Naive thymus-derived CD8-positive, alpha-beta T cell (primary cell): ENCODE data around the gene WDR1. TPM values are rescaled to one million over a fixed set of nuclear protein-coding genes. Genes with fewer than 3 reads are reported as not detected.

Source experiments
- ATAC-seq, 2 donors: fragments of 150-1000 bp; cut with Tn5 transposase in 1 of 2; sonication (Bioruptor Pico), chemical (Tn5 transposase) in 1 of 2; 1 replicate in 1 of 2; 2 replicates in 1 of 2; pipeline ENCODE4 v1.10.0; 2021; ENCODE audit warnings: mild to moderate bottlenecking in 2 of 2, moderate library complexity in 2 of 2
- POLR2A ChIA-PET: fragments of 350-600 bp; sonication (Branson Sonifier 250); formaldehyde crosslinking; loops from one replicate; lab custom pipeline; 2021; ENCODE audit warnings: antibody characterized with exemption; lab: Charles Lee
- DNase-seq, 10 donors: peaks; one replicate each; pipeline versions ENCODE4 v3.0.0 to v3.0.0-alpha.2; 2020 to 2022
- H3K27ac Mint-ChIP-seq, 10 donors: one replicate each; pipeline ENCODE4 v1.8.0; 2020 to 2022; ENCODE audit warnings: mild to moderate bottlenecking in 10 of 10, mixed read lengths in 10 of 10, moderate library complexity in 4 of 10, inconsistent platforms in 1 of 10
- H3K27me3 Mint-ChIP-seq, 5 donors: one replicate each; pipeline ENCODE4 v1.8.0; 2021 to 2022; ENCODE audit warnings: mixed read lengths in 5 of 5
- H3K36me3 Mint-ChIP-seq, 3 donors: one replicate each; pipeline ENCODE4 v1.8.0; 2020 to 2022; ENCODE audit warnings: mixed read lengths in 3 of 3, mild to moderate bottlenecking in 2 of 3, inconsistent platforms in 1 of 3
- H3K4me1 Mint-ChIP-seq, 4 donors: one replicate each; pipeline ENCODE4 v1.8.0; 2021 to 2022; ENCODE audit warnings: mixed read lengths in 4 of 4
- H3K4me3 Mint-ChIP-seq, 10 donors: one replicate each; pipeline ENCODE4 v1.8.0; 2020 to 2022; ENCODE audit warnings: mild to moderate bottlenecking in 10 of 10, mixed read lengths in 10 of 10, moderate library complexity in 6 of 10, inconsistent platforms in 1 of 10
- H3K9me3 Mint-ChIP-seq, 9 donors: one replicate each; pipeline ENCODE4 v1.8.0; 2020 to 2022; ENCODE audit warnings: mixed read lengths in 9 of 9, mild to moderate bottlenecking in 3 of 9, inconsistent platforms in 1 of 9, moderate library complexity in 1 of 9
- polyA plus RNA-seq, 3 donors: library from polyadenylated mRNA; unstranded; fragments of 300-500 nt; fragmentation: Illumina TruSeq; gene quantifications; one replicate each; pipeline ENCODE4 v1.2.3, GENCODE V29; 2021
- total RNA-seq, 8 experiments: library from RNA in 2 of 8; stranded (reverse) in 2 of 8; gene quantifications; one replicate each; pipeline ENCODE4 v1.2.3 and lab custom pipeline; 2021 to 2026

The WDR1 gene
- total and polyA plus RNA-seq, 5 experiments from 2014 or later = 295 to 378 (median 304) TPM

GRCh38 chr4:10118048-10119004 lies 1.7 kb upstream of the WDR1 start:
- DNase-seq (peak in 4 of 10 donors; percentile 34 to 55 (median 44)), ATAC-seq (peak in 1 of 2 donors; percentile 37)
- peak overlapping the region; percentile 96 to 100 (median 99) for H3K27ac Mint-ChIP-seq
- H3K27me3 Mint-ChIP-seq = no peaks in the 10 kb centered on the region
- H3K9me3 Mint-ChIP-seq = no peaks in the 10 kb centered on the region
- peaks cover 7 to 26% (median 14%) of the 10 kb centered on the region in 3 donors for H3K36me3 Mint-ChIP-seq
- POLR2A ChIA-PET = interaction anchor here (0.8 to 20.5 kb wide), 24 partner anchors 10 to 1353 kb away, joined by 3 to 349 read pairs (median 6); partner anchors contain the start of gene ZNF518B
- H3K4me1 Mint-ChIP-seq = peaks cover 52 to 83% (median 65%) of the 10 kb centered on the region in 4 donors
- H3K4me3 Mint-ChIP-seq = peak overlapping the region; percentile 89 to 98 (median 93)

GRCh38 chr4:10117359-10118047 lies 904 bp upstream of the WDR1 start:
- Mint-ChIP-seq H3K36me3 (peaks cover 8 to 34% (median 14%) of the 10 kb centered on the region in 3 donors), H3K9me3 (no peaks in the 10 kb centered on the region), H3K27me3 (no peaks in the 10 kb centered on the region), H3K4me1 (peaks cover 51 to 83% (median 66%) of the 10 kb centered on the region in 4 donors), H3K4me3 (peak overlapping the region; percentile 89 to 98 (median 93)), H3K27ac (peak overlapping the region; percentile 96 to 100 (median 99))
- POLR2A ChIA-PET = interaction anchor here (0.7 to 20.5 kb wide), 27 partner anchors 8 to 1354 kb away, joined by 3 to 349 read pairs (median 5); partner anchors contain the start of gene ZNF518B
- DNase-seq (peak in 8 of 10 donors; percentile 30 to 78 (median 53)), ATAC-seq (peak in 1 of 2 donors; percentile 3)

GRCh38 chr4:10115797-10116568 lies 616 bp downstream of the WDR1 start:
- H3K27ac Mint-ChIP-seq = peak overlapping the region; percentile 89 to 98 (median 96)
- POLR2A ChIA-PET = interaction anchor here (0.9 to 20.5 kb wide), 11 partner anchors 7 to 345 kb away, joined by 4 to 349 read pairs (median 18); no protein-coding TSS in a partner anchor
- ATAC-seq (peak; percentile 40 to 41), DNase-seq (peak; percentile 50 to 85 (median 70))
- H3K4me3 Mint-ChIP-seq = peak overlapping the region; percentile 92 to 98 (median 96)
- no peaks in the 10 kb centered on the region for H3K27me3 Mint-ChIP-seq
- no peaks in the 10 kb centered on the region for H3K9me3 Mint-ChIP-seq
- peaks cover 59 to 84% (median 76%) of the 10 kb centered on the region in 4 donors for H3K4me1 Mint-ChIP-seq
- H3K36me3 Mint-ChIP-seq = peaks cover 8 to 49% (median 19%) of the 10 kb centered on the region in 3 donors

- Mint-ChIP-seq H3K4me1 (peaks cover 61 to 86% (median 82%) of the 10 kb centered on the region in 4 donors), H3K9me3 (no peaks in the 10 kb centered on the region), H3K27ac (peak overlapping the region; percentile 89 to 98 (median 96)), H3K27me3 (no peaks in the 10 kb centered on the region), H3K36me3 (peaks cover 8 to 54% (median 21%) of the 10 kb centered on the region in 3 donors), H3K4me3 (peak overlapping the region; percentile 92 to 98 (median 96))
- ATAC-seq = no peak
- POLR2A ChIA-PET = interaction anchor here (1.4 to 20.5 kb wide), 2 partner anchors 9 to 19 kb away, joined by 6 to 349 read pairs; no protein-coding TSS in a partner anchor
- DNase-seq = no peak
Observed at GRCh38 chr4:10115271-10115796, 1.3 kb downstream of the WDR1 start.

GRCh38 chr4:10114607-10115006 lies 2.0 kb downstream of the WDR1 start:
- Mint-ChIP-seq H3K27me3 (no peaks in the 10 kb centered on the region), H3K4me1 (peaks cover 63 to 93% (median 86%) of the 10 kb centered on the region in 4 donors), H3K27ac (peak overlapping the region in 9 of 10 donors; percentile 75 to 98 (median 96)), H3K36me3 (peaks cover 8 to 59% (median 24%) of the 10 kb centered on the region in 3 donors), H3K4me3 (peak overlapping the region; percentile 92 to 98 (median 96)), H3K9me3 (no peaks in the 10 kb centered on the region)
- DNase-seq = no peak
- POLR2A ChIA-PET = interaction anchor here (1.2 to 20.5 kb wide), 3 partner anchors 8 to 18 kb away, joined by 3 to 349 read pairs (median 6); no protein-coding TSS in a partner anchor
- no peak for ATAC-seq

GRCh38 chr4:10114147-10114546 lies 2.5 kb downstream of the WDR1 start:
- Mint-ChIP-seq H3K27me3 (no peaks in the 10 kb centered on the region), H3K36me3 (peaks cover 8 to 64% (median 24%) of the 10 kb centered on the region in 3 donors), H3K4me3 (peak overlapping the region; percentile 73 to 98 (median 94)), H3K27ac (peak overlapping the region in 9 of 10 donors; percentile 16 to 97 (median 85)), H3K9me3 (no peaks in the 10 kb centered on the region), H3K4me1 (peaks cover 68 to 95% (median 88%) of the 10 kb centered on the region in 4 donors)
- no peak for ATAC-seq
- DNase-seq = no peak
- POLR2A ChIA-PET = interaction anchor here (1.2 to 20.5 kb wide), 3 partner anchors 8 to 18 kb away, joined by 3 to 349 read pairs (median 6); no protein-coding TSS in a partner anchor

GRCh38 chr4:10113362-10114047 lies 3.1 kb downstream of the WDR1 start:
- Mint-ChIP-seq H3K27me3 (no peaks in the 10 kb centered on the region), H3K9me3 (no peaks in the 10 kb centered on the region), H3K36me3 (peaks cover 8 to 70% (median 24%) of the 10 kb centered on the region in 3 donors), H3K4me3 (peak overlapping the region; percentile 54 to 98 (median 94)), H3K4me1 (peaks cover 67 to 95% (median 88%) of the 10 kb centered on the region in 4 donors), H3K27ac (peak overlapping the region; percentile 19 to 97 (median 75))
- ATAC-seq = no peak
- POLR2A ChIA-PET = interaction anchor here (1.1 to 20.5 kb wide), 3 partner anchors 9 to 17 kb away, joined by 3 to 349 read pairs (median 3); no protein-coding TSS in a partner anchor
- no peak for DNase-seq

GRCh38 chr4:10112658-10113284 lies 3.8 kb downstream of the WDR1 start:
- peak overlapping the region in 8 of 10 donors; percentile 66 to 97 (median 86) for H3K27ac Mint-ChIP-seq
- POLR2A ChIA-PET = interaction anchor here (1.1 to 20.5 kb wide), 2 partner anchors 10 to 16 kb away, joined by 3 to 349 read pairs; no protein-coding TSS in a partner anchor
- H3K4me1 Mint-ChIP-seq = peaks cover 66 to 95% (median 88%) of the 10 kb centered on the region in 4 donors
- H3K9me3 Mint-ChIP-seq = no peaks in the 10 kb centered on the region
- peak overlapping the region in 9 of 10 donors; percentile 28 to 97 (median 94) for H3K4me3 Mint-ChIP-seq
- ATAC-seq (no peak), DNase-seq (no peak)
- peaks cover 8 to 78% (median 24%) of the 10 kb centered on the region in 3 donors for H3K36me3 Mint-ChIP-seq
- no peaks in the 10 kb centered on the region for H3K27me3 Mint-ChIP-seq

- H3K27ac Mint-ChIP-seq = peak overlapping the region; percentile 66 to 96 (median 88)
- H3K27me3 Mint-ChIP-seq = no peaks in the 10 kb centered on the region
- H3K36me3 Mint-ChIP-seq = peaks cover 8 to 91% (median 24%) of the 10 kb centered on the region in 3 donors
- no peaks in the 10 kb centered on the region for H3K9me3 Mint-ChIP-seq
- peaks cover 67 to 99% (median 96%) of the 10 kb centered on the region in 4 donors for H3K4me1 Mint-ChIP-seq
- H3K4me3 Mint-ChIP-seq = peak overlapping the region; percentile 11 to 97 (median 74)
- POLR2A ChIA-PET = interaction anchor here (20.5 kb wide), 1 partner anchor 15 kb away, joined by 349 read pairs; no protein-coding TSS in a partner anchor
- ATAC-seq (no peak), DNase-seq (no peak)
Observed at GRCh38 chr4:10111067-10111801, 5.4 kb downstream of the WDR1 start.
